T1000 (cell line): ENCODE results near the gene ST6GAL1.
"Not testable (repeated sequence)": the region's sequence is repeated elsewhere in the genome, so short reads cannot be mapped to it uniquely, and the experiment has no call there.

ENCODE experiments used
- DNase-seq: peaks from one replicate; lab custom pipeline; 2025; ENCODE audit warnings: mixed read lengths; lab: John Stamatoyannopoulos, UW

Gene ST6GAL1

DNA sequence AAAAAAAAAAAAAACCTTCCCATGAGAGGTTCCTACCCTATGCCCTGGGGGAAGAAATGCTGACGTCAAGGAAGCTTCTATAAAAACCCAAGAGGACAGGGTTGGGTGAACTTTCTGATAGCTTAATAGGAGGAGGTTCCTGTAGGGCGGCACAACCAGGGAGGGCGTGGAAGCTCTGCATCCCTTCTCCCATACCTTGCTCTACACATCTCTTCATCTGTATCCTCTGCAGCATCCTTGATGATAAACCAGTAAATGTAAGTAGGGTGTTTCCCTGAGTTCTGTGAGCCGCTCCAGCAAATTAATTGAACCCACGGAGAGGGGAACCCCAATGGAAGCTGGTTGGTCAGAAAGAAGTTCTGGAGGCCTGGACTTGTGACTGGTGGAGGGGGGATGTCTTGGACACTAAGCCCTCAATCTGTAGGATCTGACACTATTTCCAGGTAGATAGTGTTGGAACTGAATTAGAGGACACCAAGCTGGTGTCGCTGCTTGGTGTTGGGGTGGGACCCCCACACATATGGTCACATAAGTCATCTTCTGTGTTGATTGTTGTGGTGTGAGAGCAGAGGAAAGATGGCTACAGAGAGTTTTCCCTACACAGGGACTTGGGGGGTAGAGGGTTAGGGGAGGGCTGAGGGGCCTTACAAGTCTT is 91.5 kb downstream of the ST6GAL1 start:
- DNase-seq = no peak

DNA sequence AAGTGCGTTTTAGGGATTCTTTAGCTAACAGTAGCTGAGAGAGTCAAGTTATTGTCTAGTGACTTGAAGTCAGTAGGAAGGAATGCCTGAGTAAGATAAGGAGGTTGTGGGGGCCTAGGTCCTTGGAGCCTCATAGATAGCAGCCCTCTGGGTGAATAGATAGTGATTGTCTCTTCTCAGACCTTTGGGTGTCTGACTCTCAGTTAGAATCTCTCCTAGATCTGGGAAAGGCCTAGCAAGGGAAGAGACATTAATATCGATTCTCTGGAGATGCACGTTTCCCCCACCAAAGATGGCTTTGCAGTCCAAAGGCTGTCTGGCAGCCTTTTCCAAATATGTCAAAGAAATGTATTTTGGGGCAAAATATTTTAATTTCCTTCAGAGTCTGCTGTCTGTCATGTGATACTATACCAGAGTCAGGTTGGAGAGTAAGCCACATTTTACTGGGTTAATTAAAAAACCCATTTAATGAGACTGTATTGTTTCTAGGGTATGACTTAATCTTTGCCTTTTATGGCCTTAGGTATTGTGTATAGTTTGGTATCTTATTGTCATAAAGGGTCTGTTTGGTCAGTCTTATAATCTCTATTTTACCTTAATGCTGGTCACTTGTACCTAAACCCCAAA is 92.2 kb downstream of the ST6GAL1 start:
- DNase-seq = no peak

DNA sequence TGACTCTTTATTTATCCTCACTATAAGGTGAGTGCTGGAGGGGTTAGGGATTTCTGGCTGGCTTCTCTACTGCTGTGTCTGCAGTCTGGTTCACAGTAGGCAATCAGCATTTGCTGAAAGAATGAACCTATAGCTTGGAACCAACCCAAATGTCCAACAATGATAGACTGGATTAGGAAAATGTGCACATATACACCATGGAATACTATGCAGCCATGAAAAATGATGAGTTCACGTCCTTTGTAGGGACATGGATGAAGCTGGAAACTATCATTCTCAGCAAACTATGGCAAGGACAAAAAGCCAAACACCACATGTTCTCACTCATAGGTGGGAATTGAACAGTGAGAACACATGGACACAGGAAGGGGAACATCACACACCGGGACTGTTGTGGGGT is 93.0 kb downstream of the ST6GAL1 start:
- DNase-seq = not testable (repeated sequence)

DNA sequence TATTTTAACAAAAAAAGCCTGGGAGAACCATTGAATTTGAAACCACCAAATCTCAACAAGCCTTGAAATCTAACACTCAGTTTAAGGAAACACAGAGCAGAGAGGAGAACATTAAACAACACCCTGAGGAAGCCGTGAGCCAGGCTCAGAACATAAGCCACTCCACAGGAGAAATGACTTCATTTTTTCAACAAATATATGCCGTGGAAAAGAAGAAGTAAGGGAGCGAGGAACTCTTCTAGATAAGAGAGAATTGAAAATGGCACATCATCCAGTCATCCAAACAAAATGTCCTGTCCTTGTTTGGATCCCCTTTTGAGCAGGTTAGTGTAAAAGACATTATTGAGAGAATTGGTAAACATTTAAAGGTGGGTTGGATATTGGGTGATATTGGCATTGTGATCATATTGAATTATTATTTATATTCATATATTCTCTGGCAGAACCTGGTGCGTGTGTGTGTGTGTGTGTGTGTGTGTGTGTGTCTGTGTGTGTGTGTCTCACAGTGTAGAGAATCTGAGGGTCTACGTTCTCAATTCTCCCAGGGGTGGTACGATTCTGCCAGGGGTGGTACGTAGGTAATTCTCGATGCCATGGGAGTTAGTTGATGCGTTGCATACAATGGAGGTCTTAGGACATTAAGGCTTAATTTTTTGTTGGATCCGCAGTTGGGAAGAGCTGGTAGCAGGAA is 94.4 kb downstream of the ST6GAL1 start:
- DNase-seq = no peak

DNA sequence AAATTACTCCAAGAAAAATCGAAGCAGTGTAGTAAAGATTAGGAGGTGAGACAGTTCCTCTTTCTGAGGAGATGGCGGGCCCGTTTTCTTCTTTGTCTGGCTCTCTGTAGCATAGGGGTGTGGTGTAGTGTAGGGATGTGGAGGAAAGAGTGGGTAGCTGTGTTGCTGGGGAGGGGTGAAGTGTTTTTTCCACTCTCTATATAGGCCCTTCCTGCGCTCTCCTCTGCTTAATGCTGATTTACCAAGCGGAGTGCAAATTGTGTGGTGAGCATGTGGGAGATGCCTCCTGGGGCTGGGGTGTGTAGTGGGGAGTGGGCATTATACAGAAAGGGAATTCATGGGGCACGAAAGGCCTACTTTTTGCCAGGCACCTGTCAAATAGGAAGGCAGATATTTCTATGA is 94.9 kb downstream of the ST6GAL1 start:
- no peak for DNase-seq

DNA sequence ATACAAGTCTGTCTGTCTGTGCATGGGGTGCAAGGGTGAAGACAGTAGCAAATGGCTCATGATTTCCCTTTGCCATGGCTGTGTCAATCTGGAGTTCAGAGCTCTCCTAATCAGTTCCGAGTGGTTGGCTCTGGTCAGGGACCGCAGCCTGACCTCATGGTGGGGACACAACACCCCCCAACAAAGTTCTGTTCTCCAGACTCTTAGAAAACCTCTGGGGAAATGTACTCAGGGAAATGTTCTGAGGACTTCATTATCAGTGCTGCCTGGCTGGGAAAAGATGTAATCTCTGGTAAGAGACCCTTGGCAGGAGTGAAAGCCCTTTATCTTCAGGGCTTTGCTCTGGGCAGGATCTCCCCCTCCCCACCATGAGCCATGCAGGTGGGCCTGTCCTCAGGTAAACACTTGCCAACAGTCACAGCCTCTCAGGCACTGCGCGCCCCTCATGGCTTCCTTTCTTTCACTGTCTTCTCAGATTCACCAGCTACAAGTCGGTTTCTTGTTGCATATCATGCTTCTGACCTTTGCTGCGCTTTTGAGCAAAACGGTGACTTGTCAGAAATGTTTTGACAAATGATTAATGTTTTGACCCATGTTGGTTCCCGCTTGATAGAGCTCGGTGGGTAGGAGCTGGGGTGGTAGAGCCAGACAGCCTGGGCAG is 95.5 kb downstream of the ST6GAL1 start:
- DNase-seq = no peak

DNA sequence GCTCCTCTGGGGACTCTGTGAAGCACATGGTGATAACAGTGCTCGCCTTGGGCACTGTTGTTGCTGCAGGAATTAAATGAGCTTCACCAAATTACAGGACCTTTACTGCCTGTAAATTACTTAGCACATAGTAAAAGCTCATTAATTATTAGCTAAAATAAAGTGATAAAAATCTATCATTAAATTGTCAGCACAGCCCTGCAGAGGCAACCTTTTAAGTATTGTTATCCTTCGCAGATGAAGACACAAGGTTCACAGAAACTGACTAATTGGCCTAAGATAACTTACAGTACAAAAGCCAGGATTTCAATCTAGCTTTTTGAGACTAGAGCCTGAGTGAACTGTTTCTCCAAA is 96.0 kb downstream of the ST6GAL1 start:
- DNase-seq = no peak

DNA sequence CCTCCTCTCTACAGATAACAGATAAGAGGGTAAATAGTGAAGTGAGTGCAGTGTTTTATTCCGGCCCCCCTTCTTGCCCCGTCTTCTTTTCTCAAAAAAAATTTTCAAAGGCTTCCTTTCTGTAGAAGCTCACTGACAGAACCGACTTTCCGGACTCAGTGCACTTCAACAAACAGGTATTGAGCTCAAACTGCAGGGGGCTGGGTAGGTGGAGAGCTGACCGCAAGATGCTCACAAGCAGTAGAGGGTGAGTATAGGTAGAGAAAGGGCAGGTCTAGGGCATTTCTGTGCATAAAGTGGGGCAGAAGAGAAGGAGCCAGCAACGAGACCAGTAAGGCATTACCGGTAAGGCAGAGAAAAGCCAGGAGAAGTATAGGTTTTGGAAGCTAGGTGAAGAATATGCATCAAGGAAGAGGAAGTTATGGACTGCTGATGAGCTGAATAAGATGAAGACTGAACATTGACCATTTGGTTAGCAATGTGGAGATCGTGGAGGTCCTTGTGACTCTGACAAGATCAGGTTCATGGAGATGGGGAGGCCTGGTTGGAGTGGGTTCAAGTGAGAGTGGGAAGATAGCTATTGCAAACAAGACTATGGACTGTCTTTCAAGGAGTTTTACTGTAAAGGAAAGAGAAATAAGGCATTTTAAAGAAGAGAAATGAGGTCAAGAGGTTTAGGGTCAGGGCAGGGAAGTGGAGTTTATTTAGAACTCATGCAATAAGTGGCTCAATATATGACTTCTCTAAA is 97.4 kb downstream of the ST6GAL1 start:
- DNase-seq = no peak

DNA sequence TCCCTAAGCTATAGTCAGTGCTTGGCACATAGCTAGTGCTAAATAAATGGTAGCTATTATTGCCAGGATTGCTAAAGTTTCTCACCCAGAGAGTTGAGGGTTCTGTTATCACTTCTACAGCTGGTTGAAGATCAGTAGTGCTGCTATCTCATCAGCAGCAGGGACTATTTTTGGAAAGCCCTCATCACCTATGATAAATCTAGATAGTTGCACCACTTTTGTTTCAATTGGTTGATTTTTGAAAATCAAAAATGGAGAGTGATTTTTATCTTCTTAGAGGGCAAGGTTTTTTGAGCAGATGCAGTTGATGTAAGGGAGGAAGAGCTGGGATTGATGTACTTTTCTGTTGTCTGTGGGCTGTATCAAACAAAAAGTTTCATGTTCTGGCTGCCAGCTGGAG is 101.6 kb downstream of the ST6GAL1 start:
- DNase-seq = no peak

DNA sequence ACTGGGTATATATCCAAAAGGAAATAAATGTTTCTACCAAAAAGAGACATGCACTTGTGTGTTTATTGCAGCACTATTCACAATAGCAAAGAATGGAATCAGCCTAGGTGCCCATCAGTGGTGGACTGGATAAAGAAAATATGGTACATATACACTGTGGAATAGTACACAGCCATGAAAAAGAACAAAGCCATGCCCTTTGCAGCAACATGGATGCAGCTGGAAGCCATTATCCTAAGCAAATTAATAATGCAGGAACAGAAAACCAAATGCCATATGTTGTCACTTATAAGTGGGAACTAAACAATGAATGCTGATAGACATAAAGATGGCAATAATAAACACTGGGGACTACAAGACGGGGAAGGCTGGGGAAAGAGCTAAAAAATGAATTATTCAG is 106.1 kb downstream of the ST6GAL1 start:
- no peak for DNase-seq

DNA sequence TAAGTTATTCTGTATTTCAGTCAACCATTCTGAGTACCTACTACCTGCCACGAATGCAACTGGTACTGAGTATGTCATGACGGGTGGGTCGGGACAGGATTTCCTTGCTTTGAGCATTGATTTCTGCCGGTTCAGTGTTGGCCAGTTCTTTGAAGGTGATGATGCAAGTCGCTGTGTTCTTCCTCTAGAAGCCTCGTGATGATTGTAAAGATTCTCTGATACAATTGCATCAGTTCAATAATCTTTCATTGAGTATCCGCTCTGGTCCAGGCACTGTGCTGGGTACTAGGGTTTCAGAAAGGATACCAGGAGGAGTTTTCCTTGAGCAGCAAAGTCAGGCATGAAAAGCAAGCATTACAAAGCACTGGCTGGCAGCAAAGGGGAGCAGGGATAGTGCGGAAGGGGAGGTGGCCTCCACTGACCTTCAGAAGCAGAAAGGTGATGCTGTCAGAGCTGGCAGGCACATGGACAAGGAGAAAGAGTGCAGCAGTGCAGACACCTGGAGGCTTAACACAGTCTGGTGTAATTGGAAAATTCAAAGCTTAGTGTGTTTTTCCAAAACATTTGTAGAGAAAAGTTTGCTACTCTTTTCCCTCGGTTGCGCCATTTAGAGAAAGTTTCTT is 108.9 kb downstream of the ST6GAL1 start:
- no peak for DNase-seq

DNA sequence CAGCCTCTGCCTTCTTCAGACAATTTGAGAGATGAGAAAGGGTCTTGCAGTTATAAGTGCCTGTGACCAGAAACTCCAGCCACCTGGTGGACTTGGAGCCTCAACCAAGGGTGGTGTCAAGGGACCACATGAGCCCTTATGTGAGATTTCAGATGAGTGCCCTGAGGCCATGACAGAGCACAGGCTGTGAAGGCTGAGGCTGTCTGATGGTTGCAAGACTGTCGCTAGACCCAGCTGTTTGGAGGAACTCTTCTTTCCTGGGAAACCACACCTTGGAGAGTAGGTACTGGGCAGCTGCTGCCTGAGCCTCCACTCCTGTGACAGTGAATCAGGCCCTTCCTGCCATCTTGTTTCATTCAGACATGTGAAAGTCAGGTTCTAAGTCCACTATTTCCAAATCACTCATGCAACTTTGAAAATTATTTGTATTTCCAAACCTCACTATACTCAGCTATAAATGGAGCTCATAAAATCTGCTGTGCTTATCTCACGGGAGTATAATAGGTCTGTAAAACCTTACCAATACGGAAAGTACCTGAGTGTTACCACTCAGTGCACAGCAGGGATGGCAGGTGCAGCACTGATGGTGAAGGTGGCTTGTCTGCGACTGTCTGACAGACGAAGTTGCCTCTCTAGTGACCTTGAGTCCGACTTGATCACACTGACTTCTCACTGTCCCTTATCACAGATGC is 109.5 kb downstream of the ST6GAL1 start:
- no peak for DNase-seq

DNA sequence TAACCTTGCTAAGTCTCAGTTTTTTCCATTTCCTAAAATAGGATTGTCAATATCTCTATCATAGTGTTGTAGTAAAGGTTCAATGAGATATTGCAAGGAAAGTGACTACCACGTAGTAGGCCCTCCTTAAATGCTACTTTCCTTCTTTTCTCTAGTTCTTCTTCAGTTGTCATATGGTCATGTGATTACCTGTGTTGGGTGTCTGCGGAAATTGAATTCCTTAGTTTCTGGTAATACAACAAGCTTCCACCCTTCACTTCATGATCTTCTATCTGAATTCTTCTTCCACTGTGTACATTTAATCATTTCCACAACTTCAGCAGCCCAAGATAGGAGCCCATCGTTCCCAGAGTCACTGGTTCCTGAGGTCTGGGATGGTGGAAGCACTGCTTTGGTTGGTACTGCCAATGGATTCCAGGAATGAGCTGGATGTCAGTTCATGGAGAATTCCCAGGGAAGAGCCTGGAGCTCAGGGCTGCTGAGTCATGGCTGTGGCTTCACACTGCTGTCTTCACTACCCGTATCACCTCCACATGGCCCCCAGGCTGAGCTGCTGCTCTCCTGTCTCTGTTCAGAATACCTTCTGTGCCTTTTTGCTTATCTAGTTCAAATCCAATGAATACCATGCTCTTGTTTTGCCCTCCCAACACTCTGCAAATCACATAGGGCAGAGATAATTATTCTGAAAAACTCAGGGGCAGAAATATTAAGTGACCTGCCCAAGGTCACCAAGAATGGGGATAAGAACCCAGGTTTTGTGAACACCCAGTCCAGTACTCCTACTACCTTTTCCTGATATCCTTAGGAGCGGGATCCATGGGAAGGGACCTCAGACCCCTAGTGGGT is 110.4 kb downstream of the ST6GAL1 start:
- no peak for DNase-seq

DNA sequence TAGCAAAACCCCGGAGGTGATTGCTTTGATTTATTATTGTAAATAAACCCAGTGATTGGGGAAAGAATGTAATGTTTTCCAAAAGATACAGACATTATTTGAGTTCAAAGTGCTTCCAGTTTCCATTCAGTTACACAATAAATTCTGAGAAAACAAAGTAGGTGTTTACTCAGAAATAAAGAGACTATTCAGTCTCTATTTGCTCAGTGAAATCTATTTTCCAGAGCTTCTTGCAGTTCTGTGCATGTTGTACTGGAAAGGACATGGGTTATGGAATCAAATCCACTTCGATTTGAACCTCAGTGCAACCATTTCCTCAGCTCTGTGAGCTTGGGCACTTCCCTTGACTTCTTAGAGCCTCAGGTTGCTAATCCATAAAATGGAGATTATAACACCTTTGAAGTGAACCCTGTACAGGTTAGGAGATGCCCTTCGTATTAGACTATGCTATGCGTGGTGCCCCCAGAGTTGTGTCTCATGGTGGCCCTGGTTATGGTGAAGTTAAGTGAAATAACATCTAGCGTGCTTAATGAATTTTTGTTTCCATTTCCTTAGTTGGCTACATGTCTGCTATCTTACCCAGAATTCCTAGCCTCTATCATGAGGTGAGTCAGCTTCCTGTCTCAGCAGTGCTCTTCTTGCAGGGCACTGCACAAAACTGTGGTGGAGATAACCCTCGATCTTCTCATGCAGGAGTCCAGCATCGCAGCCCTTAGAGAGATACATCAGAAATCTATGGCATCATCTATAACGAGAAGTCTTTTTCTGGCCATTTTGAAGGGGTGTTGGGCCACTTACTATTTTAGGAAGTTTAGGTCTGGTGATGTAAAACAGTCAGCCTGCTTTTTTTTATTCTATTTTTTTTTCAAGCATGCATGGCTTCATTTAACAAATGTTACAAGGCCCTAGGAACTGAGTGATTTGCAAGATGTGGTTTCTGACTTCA is 111.3 kb downstream of the ST6GAL1 start:
- DNase-seq = no peak

DNA sequence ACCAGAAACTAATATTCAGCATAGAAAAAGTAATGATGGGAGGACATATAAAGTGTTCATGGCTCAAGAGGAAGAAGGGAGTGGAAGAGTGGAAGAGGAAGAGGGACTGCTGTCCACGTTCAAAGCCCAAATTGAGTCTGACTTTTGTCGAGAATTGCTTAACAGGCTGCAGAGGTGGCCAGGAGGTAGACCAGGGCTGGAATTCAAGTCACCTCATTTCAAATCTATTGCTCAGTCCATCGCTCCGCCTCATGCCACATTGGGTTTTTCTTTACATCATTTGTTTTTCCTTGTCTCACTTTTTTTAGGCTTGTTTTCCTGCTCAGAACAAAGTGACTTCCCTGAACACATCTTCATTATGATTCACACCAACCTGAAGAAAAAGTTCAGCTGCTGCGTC is 112.0 kb downstream of the ST6GAL1 start:
- no peak for DNase-seq

DNA sequence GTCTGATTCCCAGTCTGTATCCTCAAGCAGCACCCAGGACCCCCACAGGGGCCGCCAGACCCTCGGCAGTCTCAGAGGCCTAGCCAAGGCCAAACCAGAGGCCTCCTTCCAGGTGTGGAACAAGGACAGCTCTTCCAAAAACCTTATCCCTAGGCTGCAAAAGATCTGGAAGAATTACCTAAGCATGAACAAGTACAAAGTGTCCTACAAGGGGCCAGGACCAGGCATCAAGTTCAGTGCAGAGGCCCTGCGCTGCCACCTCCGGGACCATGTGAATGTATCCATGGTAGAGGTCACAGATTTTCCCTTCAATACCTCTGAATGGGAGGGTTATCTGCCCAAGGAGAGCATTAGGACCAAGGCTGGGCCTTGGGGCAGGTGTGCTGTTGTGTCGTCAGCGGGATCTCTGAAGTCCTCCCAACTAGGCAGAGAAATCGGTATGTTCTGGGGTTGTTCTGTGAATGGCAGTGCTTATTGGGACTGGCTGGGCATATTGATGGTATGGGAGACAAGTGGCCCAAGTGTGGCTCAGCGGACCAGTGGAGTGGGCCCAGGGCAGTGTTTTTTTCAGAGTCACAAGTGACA is 112.6 kb downstream of the ST6GAL1 start:
- DNase-seq = no peak

DNA sequence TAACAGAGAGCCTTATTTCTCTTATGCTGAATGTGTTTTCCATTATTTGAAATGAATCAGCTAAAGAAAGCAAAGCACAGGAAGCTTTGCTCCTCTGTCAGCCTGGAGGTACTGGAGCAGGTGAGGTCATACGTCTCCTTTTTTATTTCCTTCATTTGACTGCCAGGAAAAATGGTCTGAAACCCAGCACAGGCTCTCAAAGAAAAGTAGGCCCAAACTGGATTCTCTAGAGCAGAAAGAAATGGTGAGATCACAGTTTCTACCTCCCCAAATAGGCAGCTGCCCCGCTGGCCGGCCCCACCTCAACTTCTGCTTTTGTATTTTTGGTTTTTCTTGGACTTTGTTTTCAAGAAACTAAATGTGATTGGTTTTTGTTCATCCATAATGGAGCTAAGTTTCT is 113.9 kb downstream of the ST6GAL1 start:
- DNase-seq = no peak

DNA sequence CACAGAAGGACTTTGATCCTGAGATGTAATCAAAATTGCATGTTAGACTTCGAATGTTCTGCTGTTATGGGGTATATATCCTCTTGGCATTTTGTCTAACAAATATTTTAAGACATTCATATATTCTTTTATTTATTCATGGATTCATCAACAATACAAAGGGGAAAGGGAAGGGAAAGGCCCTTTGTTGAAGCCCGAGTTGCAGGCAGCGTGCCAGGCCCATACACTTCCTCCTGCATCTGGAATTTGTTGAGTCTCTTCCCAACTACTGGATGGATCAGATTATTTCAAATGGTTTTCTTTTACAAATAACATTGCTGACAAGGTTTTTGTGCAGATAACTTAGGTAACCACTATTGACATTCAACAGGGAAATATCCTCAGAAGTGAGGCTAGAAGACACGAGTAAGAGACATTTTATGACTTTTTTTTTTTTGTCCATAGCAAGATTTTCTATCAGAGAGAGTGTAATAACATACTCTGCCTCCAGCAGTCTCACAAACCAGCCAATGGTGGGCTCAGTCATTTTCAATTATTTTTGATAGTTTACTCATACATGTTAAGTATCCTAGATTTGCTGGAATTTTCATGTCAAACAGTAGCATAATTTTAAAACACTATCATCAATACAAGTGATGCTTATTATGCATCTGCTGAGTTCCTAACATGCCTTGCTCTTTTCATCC is 114.7 kb downstream of the ST6GAL1 start:
- DNase-seq = no peak
